Endothelial cell of umbilical vein (primary cell): ENCODE measurements around the gene XYLT1. TPM values are rescaled to one million over a fixed set of nuclear protein-coding genes. Genes with fewer than 3 reads are reported as not detected.

Experiments
- BruUV-seq: library from RNA; stranded (reverse); fragments of 400-500 nt; replicated peaks from 2 replicates; lab custom pipeline; 2021; lab: Mats Ljungman, UMichigan
- CTCF ChIA-PET: fragments of 300-600, 350-600 bp; sonication (Branson Sonifier 250); formaldehyde crosslinking; loops from one replicate; lab custom pipeline; 2021; ENCODE audit warnings: antibody characterized with exemption, inconsistent platforms; lab: Charles Lee
- POLR2A ChIA-PET: fragments of 300-600, 350-600 bp; sonication (Branson Sonifier 250); formaldehyde crosslinking; loops from one replicate; lab custom pipeline; 2021; ENCODE audit warnings: antibody characterized with exemption, inconsistent platforms; lab: Charles Lee
- DNase-seq: peaks from one replicate; pipeline ENCODE4 v3.0.0-alpha.2; 2011; ENCODE audit warnings: low read depth, low spot score
- FAIRE-seq: peaks from 2 replicates; lab custom pipeline; 2011; peaks lifted over from hg19 to GRCh38; lab: Jason Lieb, UNC
- H2AFZ ChIP-seq: 2 replicates; pipeline ENCODE4 v1.6.0; 2012; ENCODE audit warnings: low read depth, low read length, control low read depth, inconsistent platforms
- H3K27ac ChIP-seq: 2 replicates; pipeline ENCODE4 v1.5.1; 2011; ENCODE audit warnings: low read depth, mild to moderate bottlenecking, control low read depth, low read length, moderate library complexity; ENCODE audit not compliant: insufficient read depth
- H3K27me3 ChIP-seq, 2 experiments: 2 replicates each; pipeline versions ENCODE4 v1.6.0 to v1.6.1; 2011; ENCODE audit warnings: low read length in 2 of 2, mixed read lengths in 1 of 2; ENCODE audit not compliant: control insufficient read depth in 2 of 2, insufficient read depth in 2 of 2
- H3K36me3 ChIP-seq, 2 experiments: 2 replicates in 1 of 2; 3 replicates in 1 of 2; pipeline ENCODE4 v1.5.1; 2011; ENCODE audit warnings: low read length in 2 of 2, mild to moderate bottlenecking in 1 of 2, moderate library complexity in 1 of 2; ENCODE audit not compliant: control insufficient read depth in 2 of 2, insufficient read depth in 2 of 2; ENCODE audit errors: extremely low read depth in 1 of 2
- H3K4me1 ChIP-seq: 3 replicates; pipeline ENCODE4 v1.5.1; 2011; ENCODE audit warnings: mild to moderate bottlenecking, low read length; ENCODE audit not compliant: control insufficient read depth, insufficient read depth; ENCODE audit errors: extremely low read depth
- H3K4me2 ChIP-seq: 2 replicates; pipeline ENCODE4 v1.6.1; 2011; ENCODE audit warnings: low read length, control low read depth, mixed read lengths; ENCODE audit not compliant: insufficient read depth
- H3K4me3 ChIP-seq, 3 experiments: fragments of 200-600 bp in 1 of 3; sonication (generic), shearing (Covaris generic) in 1 of 3; replicated peaks in 1 of 3; 2 replicates each; pipeline ENCODE4 v1.5.1; 2011 to 2016; ENCODE audit warnings: control low read depth in 3 of 3, low read length in 3 of 3, mild to moderate bottlenecking in 2 of 3, inconsistent platforms in 1 of 3, low read depth in 1 of 3, moderate library complexity in 1 of 3; ENCODE audit not compliant: insufficient read depth in 1 of 3
- H3K79me2 ChIP-seq: 2 replicates; pipeline ENCODE4 v1.6.0; 2012; ENCODE audit warnings: low read length, inconsistent platforms; ENCODE audit not compliant: control insufficient read depth, insufficient read depth
- H3K9ac ChIP-seq: replicated peaks from 2 replicates; pipeline ENCODE3; 2011; ENCODE audit warnings: low read length, control low read depth; ENCODE audit not compliant: insufficient read depth; ENCODE audit errors: extremely low read depth
- H3K9me1 ChIP-seq: replicated peaks from 3 replicates; pipeline ENCODE4 v1.6.0; 2011; ENCODE audit warnings: mild to moderate bottlenecking, low read length; ENCODE audit not compliant: control insufficient read depth, insufficient read depth; ENCODE audit errors: extremely low read depth
- H3K9me3 ChIP-seq: replicated peaks from 2 replicates; pipeline ENCODE4 v1.5.1; 2012; ENCODE audit warnings: low read length, inconsistent platforms; ENCODE audit not compliant: control insufficient read depth, insufficient read depth
- H4K20me1 ChIP-seq: replicated peaks from 2 replicates; pipeline ENCODE3; 2011; ENCODE audit warnings: mild to moderate bottlenecking, low read length; ENCODE audit not compliant: control insufficient read depth, insufficient read depth; ENCODE audit errors: extremely low read depth
- CTCF ChIP-seq, 2 donors: IDR thresholded peaks; 1 replicate in 1 of 2; 2 replicates in 1 of 2; pipeline ENCODE4 v1.5.1; 2011; ENCODE audit warnings: low read length in 2 of 2, mild to moderate bottlenecking in 2 of 2, moderate library complexity in 2 of 2, control low read depth in 1 of 2, inconsistent platforms in 1 of 2, low read depth in 1 of 2; ENCODE audit not compliant: insufficient read depth in 1 of 2; ENCODE audit errors: extremely low read depth in 1 of 2
- EZH2 ChIP-seq: IDR thresholded peaks from 2 replicates; pipeline ENCODE4 v1.6.1; 2012; ENCODE audit warnings: borderline replicate concordance, low read depth, mild to moderate bottlenecking, moderate library complexity, low read length, inconsistent platforms; ENCODE audit not compliant: severe bottlenecking
- FOS ChIP-seq: IDR thresholded peaks from 2 replicates; pipeline ENCODE4 v1.6.1; 2011; ENCODE audit warnings: mild to moderate bottlenecking, low read length, moderate library complexity, borderline replicate concordance; ENCODE audit not compliant: insufficient read depth
- GATA2 ChIP-seq: IDR thresholded peaks from 2 replicates; pipeline ENCODE4 v1.7.0; 2011; ENCODE audit warnings: low read depth, mild to moderate bottlenecking, moderate library complexity, mixed read lengths, low read length; ENCODE audit not compliant: insufficient read length, insufficient read depth
- JUN ChIP-seq: IDR thresholded peaks from 2 replicates; pipeline ENCODE4 v1.6.1; 2011; ENCODE audit warnings: borderline replicate concordance, low read depth; ENCODE audit not compliant: insufficient read length, insufficient read depth
- MAX ChIP-seq: IDR thresholded peaks from 2 replicates; pipeline ENCODE4 v1.6.1; 2011; ENCODE audit not compliant: insufficient read depth, insufficient read length
- MYC ChIP-seq: IDR thresholded peaks from one replicate; pipeline ENCODE4 v1.6.1; 2011; ENCODE audit warnings: mild to moderate bottlenecking, low read depth, low read length
- POLR2A ChIP-seq: IDR thresholded peaks from 2 replicates; pipeline ENCODE4 v1.6.1; 2012; ENCODE audit warnings: low read depth, mild to moderate bottlenecking, control low read depth, low read length
- POLR2AphosphoS5 ChIP-seq: IDR thresholded peaks from 2 replicates; pipeline ENCODE4 v1.6.1; 2012; ENCODE audit warnings: low read depth, mild to moderate bottlenecking, control low read depth, low read length, moderate library complexity; ENCODE audit not compliant: insufficient read depth
- dilution Hi-C: fragments of 300-500 bp; cut with MboI; formaldehyde crosslinking; loops from one replicate; pipeline ENCODE4 v1.15.0; 2019; ENCODE audit warnings: low sequenced_read_pairs; ENCODE audit not compliant: extremely low pct_ligation_motif_present
- intact Hi-C: fragments of 100-400 bp; cut with micrococcal nuclease; formaldehyde crosslinking; loops from one replicate; pipeline ENCODE4 v1.10.0; 2022
- polyA plus RNA-seq, 4 experiments: library from polyadenylated mRNA; depleted of rRNA in 3 of 4; stranded (reverse) in 3 of 4; unstranded in 1 of 4; fragments of >200 nt; gene quantifications; 2 replicates each; pipeline versions ENCODE4 v1.2.1 to v1.2.3, GENCODE V29; 2011 to 2012; ENCODE audit warnings: missing spikeins in 1 of 4
- total RNA-seq: library from RNA; stranded (reverse); gene quantifications from 2 replicates; pipeline ENCODE4 v1.2.3, GENCODE V29; 2021

The XYLT1 gene
- total and polyA plus RNA-seq, 2 donors (not counting 3 experiments of a cell fraction or from before 2014, with no cell fraction given) = 0.63 to 2.9 TPM

- no peak for FAIRE-seq
- H4K20me1 ChIP-seq = no peaks in the 10 kb centered on the region
- no peak for DNase-seq
Measured at GRCh38 chr16:17365211-17365541, 105.6 kb downstream of the XYLT1 start.

More at GRCh38 chr16:17365211-17365541, 105.6 kb downstream of the XYLT1 start:
- Histone ChIP-seq H3K9me3 (no peaks in the 10 kb centered on the region), H3K4me2 (no peak overlapping the region), H3K9ac (no peak overlapping the region), H3K27me3 (no peaks in the 10 kb centered on the region), H2AFZ (no peak overlapping the region), H3K9me1 (no peaks in the 10 kb centered on the region), H3K4me3 (no peak overlapping the region), H3K79me2 (no peaks in the 10 kb centered on the region), H3K36me3 (no peaks in the 10 kb centered on the region), H3K4me1 (peaks cover 35% of the 10 kb centered on the region), H3K27ac (no peak overlapping the region)
- ChIA-PET CTCF (no interaction called here), POLR2A (no interaction called here)
- intact Hi-C loops = no loop called here
- no TSS peak for BruUV-seq
- no peak for TF ChIP-seq MAX
- no peak for TF ChIP-seq EZH2
- TF ChIP-seq MYC = no peak
- TF ChIP-seq POLR2A = no peak
- TF ChIP-seq JUN = no peak
- TF ChIP-seq POLR2AphosphoS5 = no peak
- no peak for TF ChIP-seq CTCF (IDR thresholded peaks at IDR 0.05; ENCODE audit: extremely low read depth in 1 of 2, insufficient read depth in 1 of 2, low read depth in 1 of 2, low read length in 2 of 2)
- TF ChIP-seq GATA2 = no peak
- TF ChIP-seq FOS = no peak
- dilution Hi-C loops = no loop called here
